HepG2 (cell line): ENCODE results near the gene CCDC3.

Source experiments
- HNF1B ChIP-seq: sonication (generic); formaldehyde crosslinking; IDR thresholded peaks from 2 replicates; pipeline ENCODE4 v1.5.1; 2020; ENCODE audit warnings: mild to moderate bottlenecking, moderate library complexity, missing genetic modification reagents
- NBN ChIP-seq: fragments of 450-650 bp; conservative IDR thresholded peaks from 2 replicates; pipeline ENCODE4 v1.6.1; 2017

- TF ChIP-seq NBN: no peak
- no peak for TF ChIP-seq HNF1B (CRISPR knock-in tag)
These were observed 4.5 kb upstream of the CCDC3 start for GRCh38 chr10:13006037-13006436.
